ENCODE measurements around the gene EFEMP2. TPM values are rescaled to one million over a fixed set of nuclear protein-coding genes. Genes with fewer than 3 reads are reported as not detected.

Gene EFEMP2
- total and polyA plus RNA-seq, 2 donors (not counting 3 experiments of a cell fraction or from before 2014, with no cell fraction given): 81.7 to 207 TPM

DNA sequence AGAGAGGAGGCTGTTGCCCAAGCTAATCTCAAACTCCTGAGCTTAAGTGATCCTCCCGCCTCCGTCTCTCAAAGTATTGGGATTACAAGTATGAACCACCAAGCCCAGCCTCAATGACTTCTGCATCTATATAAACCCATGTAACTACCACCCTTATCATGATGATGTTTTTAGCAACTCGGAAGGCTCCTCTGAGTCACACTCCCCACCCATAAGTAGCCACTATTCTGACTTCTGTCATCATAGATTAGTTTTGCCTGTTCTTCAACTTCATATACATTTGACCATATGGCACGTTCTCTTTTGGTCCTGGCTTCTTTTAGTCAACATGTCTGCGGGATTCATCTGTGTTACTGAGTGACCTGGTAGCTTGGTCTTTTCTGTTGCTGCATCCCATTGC, 34.0 kb upstream of the EFEMP2 start:
- Histone ChIP-seq H3K4me2 (ENCODE audit: insufficient read depth, low read length) (no peak overlapping the region), H3K9me1 (replicated peaks; ENCODE audit: control insufficient read depth, extremely low read depth, insufficient read depth, low read length) (no peaks in the 10 kb centered on the region), H4K20me1 (replicated peaks; ENCODE audit: control insufficient read depth, extremely low read depth, insufficient read depth, low read length) (no peaks in the 10 kb centered on the region), H3K79me2 (ENCODE audit: control insufficient read depth, insufficient read depth, low read length) (no peaks in the 10 kb centered on the region), H3K27me3 (ENCODE audit: control insufficient read depth in 2 of 2, insufficient read depth in 2 of 2, low read length in 2 of 2) (no peaks in the 10 kb centered on the region), H3K36me3 (ENCODE audit: control insufficient read depth in 2 of 2, extremely low read depth in 1 of 2, insufficient read depth in 2 of 2, low read length in 2 of 2) (no peaks in the 10 kb centered on the region), H3K4me3 (replicated peaks in 1 of 3; ENCODE audit: insufficient read depth in 1 of 3, low read depth in 1 of 3, low read length in 3 of 3) (no peak overlapping the region), H3K4me1 (ENCODE audit: control insufficient read depth, extremely low read depth, insufficient read depth, low read length) (peaks cover 15% of the 10 kb centered on the region), H3K9me3 (replicated peaks; ENCODE audit: control insufficient read depth, insufficient read depth, low read length) (no peaks in the 10 kb centered on the region), H3K27ac (ENCODE audit: insufficient read depth, low read depth, low read length) (no peak overlapping the region), H2AFZ (ENCODE audit: low read depth, low read length) (no peak overlapping the region), H3K9ac (replicated peaks; ENCODE audit: extremely low read depth, insufficient read depth, low read length) (no peak overlapping the region)
- no peak for FAIRE-seq
- POLR2A ChIA-PET: interaction anchor here (1.1 kb wide), 1 partner anchor 17 kb away, joined by 3 read pairs; no protein-coding TSS in a partner anchor
- dilution Hi-C loops (cut with MboI; ENCODE audit: extremely low pct_ligation_motif_present, low sequenced_read_pairs) (no loop called here), intact Hi-C loops (cut with micrococcal nuclease) (no loop called here)
- no peak for TF ChIP-seq FOS (IDR thresholded peaks at IDR 0.05; ENCODE audit: borderline replicate concordance, insufficient read depth, low read length)
- TF ChIP-seq JUN (IDR thresholded peaks at IDR 0.05; ENCODE audit: borderline replicate concordance, insufficient read depth, insufficient read length, low read depth): no peak
- TF ChIP-seq MYC (IDR thresholded peaks at IDR 0.05; ENCODE audit: low read depth, low read length): no peak
- CTCF ChIA-PET: interaction anchor here (1.0 kb wide), 1 partner anchor 22 kb away, joined by 3 read pairs; no protein-coding TSS in a partner anchor
- no TSS peak for BruUV-seq (replicated peaks)
- DNase-seq (ENCODE audit: low read depth, low spot score): no peak

DNA sequence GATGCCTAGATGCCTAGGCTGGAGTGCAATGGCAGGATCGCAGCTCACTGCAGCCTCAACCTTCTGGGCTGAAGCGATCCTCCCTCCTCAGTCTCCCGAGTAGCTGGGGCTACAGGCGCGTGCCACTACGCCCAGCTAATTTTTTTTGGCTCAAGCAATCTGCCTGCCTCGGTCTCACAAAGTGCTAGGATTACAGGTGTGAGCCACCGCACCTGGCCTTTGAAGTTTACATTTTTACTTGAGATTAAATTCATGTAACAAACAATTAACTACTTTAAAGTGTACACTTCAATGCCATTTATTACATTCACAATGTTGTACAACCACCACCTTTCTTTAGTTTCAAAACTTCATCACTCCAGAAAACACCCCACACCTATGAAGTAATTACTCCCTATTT, 31.1 kb upstream of the EFEMP2 start:
- Histone ChIP-seq H3K4me3 (replicated peaks in 1 of 3; ENCODE audit: insufficient read depth in 1 of 3, low read depth in 1 of 3, low read length in 3 of 3) (no peak overlapping the region), H3K36me3 (ENCODE audit: control insufficient read depth in 2 of 2, extremely low read depth in 1 of 2, insufficient read depth in 2 of 2, low read length in 2 of 2) (no peaks in the 10 kb centered on the region), H3K9me3 (replicated peaks; ENCODE audit: control insufficient read depth, insufficient read depth, low read length) (no peaks in the 10 kb centered on the region), H4K20me1 (replicated peaks; ENCODE audit: control insufficient read depth, extremely low read depth, insufficient read depth, low read length) (no peaks in the 10 kb centered on the region), H3K4me1 (ENCODE audit: control insufficient read depth, extremely low read depth, insufficient read depth, low read length) (peaks cover 8% of the 10 kb centered on the region), H3K9me1 (replicated peaks; ENCODE audit: control insufficient read depth, extremely low read depth, insufficient read depth, low read length) (no peaks in the 10 kb centered on the region), H3K27me3 (ENCODE audit: control insufficient read depth in 2 of 2, insufficient read depth in 2 of 2, low read length in 2 of 2) (no peaks in the 10 kb centered on the region), H3K4me2 (ENCODE audit: insufficient read depth, low read length) (no peak overlapping the region), H3K27ac (ENCODE audit: insufficient read depth, low read depth, low read length) (peak overlapping the region; percentile 30), H3K9ac (replicated peaks; ENCODE audit: extremely low read depth, insufficient read depth, low read length) (no peak overlapping the region), H3K79me2 (ENCODE audit: control insufficient read depth, insufficient read depth, low read length) (peaks cover 13% of the 10 kb centered on the region), H2AFZ (ENCODE audit: low read depth, low read length) (no peak overlapping the region)
- intact Hi-C loops (cut with micrococcal nuclease): no loop called here
- BruUV-seq (replicated peaks): no TSS peak
- TF ChIP-seq FOS (IDR thresholded peaks at IDR 0.05; ENCODE audit: borderline replicate concordance, insufficient read depth, low read length): no peak
- TF ChIP-seq JUN (IDR thresholded peaks at IDR 0.05; ENCODE audit: borderline replicate concordance, insufficient read depth, insufficient read length, low read depth): no peak
- TF ChIP-seq POLR2AphosphoS5 (IDR thresholded peaks at IDR 0.05; ENCODE audit: insufficient read depth, low read depth, low read length): no peak
- dilution Hi-C loops (cut with MboI; ENCODE audit: extremely low pct_ligation_motif_present, low sequenced_read_pairs): no loop called here
- FAIRE-seq (no peak), DNase-seq (ENCODE audit: low read depth, low spot score) (no peak)
- ChIA-PET CTCF (interaction anchor here (1.1 to 2.3 kb wide), 3 partner anchors 12 to 44 kb away, joined by 3 to 5 read pairs (median 5); partner anchors contain the start of gene MUS81), POLR2A (no interaction called here)
